ENCODE data around the gene DCDC1. TPM values are rescaled to one million over a fixed set of nuclear protein-coding genes. Genes with fewer than 3 reads are reported as not detected.

The DCDC1 gene
- total RNA-seq, 1 donor from 2014 or later = not detected

- H3K36me3 ChIP-seq = no peaks in the 10 kb centered on the region
- H3K9me3 ChIP-seq = no peaks in the 10 kb centered on the region
- H3K4me1 ChIP-seq = no peaks in the 10 kb centered on the region
- no peak for TF ChIP-seq POLR2AphosphoS5 (IDR thresholded peaks at IDR 0.05; ENCODE audit: insufficient read depth in 1 of 2, low read depth in 1 of 2)
- TF ChIP-seq, protein P1, sequence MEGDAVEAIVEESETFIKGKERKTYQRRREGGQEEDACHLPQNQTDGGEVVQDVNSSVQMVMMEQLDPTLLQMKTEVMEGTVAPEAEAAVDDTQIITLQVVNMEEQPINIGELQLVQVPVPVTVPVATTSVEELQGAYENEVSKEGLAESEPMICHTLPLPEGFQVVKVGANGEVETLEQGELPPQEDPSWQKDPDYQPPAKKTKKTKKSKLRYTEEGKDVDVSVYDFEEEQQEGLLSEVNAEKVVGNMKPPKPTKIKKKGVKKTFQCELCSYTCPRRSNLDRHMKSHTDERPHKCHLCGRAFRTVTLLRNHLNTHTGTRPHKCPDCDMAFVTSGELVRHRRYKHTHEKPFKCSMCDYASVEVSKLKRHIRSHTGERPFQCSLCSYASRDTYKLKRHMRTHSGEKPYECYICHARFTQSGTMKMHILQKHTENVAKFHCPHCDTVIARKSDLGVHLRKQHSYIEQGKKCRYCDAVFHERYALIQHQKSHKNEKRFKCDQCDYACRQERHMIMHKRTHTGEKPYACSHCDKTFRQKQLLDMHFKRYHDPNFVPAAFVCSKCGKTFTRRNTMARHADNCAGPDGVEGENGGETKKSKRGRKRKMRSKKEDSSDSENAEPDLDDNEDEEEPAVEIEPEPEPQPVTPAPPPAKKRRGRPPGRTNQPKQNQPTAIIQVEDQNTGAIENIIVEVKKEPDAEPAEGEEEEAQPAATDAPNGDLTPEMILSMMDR (IDR thresholded peaks at IDR 0.05) = no peak
- no peak for TF ChIP-seq POLR2A (IDR thresholded peaks at IDR 0.05)
- no peaks in the 10 kb centered on the region for H3K27me3 ChIP-seq
- no peak for DNase-seq (ENCODE audit: extremely low spot score in 2 of 2)
- intact Hi-C loops (cut with DNase I) = no loop called here
- H3K4me3 ChIP-seq = no peak overlapping the region
- H3K27ac ChIP-seq = no peak overlapping the region
Observed at GRCh38 chr11:30935861-30936260, 433.7 kb downstream of the DCDC1 start.

DNA sequence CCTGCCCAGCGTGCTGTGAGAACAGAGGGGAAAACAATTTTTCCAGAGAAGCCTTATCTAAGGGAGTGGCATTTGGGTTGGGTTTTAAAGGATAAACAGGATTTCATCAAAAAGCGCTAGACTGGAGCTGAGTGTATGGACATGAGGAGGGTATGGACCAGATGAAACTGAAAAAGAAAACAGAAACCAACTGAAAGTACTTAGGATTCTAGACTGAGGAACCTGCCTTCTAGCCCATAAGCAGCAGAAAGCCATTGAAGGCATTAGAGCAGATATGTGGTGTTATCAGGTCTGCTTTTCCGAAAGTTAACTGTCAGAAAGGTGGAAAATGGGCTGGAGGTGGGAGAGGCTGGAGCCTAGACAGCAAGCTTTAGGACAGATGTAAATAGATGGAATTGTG is 443.4 kb downstream of the DCDC1 start:
- no peaks in the 10 kb centered on the region for H3K36me3 ChIP-seq
- intact Hi-C loops (cut with DNase I) = no loop called here
- no peaks in the 10 kb centered on the region for H3K4me1 ChIP-seq
- TF ChIP-seq, protein P1 (IDR thresholded peaks at IDR 0.05) = no peak
- TF ChIP-seq POLR2A (IDR thresholded peaks at IDR 0.05) (no peak), POLR2AphosphoS5 (IDR thresholded peaks at IDR 0.05; ENCODE audit: insufficient read depth in 1 of 2, low read depth in 1 of 2) (no peak)
- no peak overlapping the region for H3K4me3 ChIP-seq
- H3K9me3 ChIP-seq = no peaks in the 10 kb centered on the region
- H3K27me3 ChIP-seq = no peaks in the 10 kb centered on the region
- DNase-seq (ENCODE audit: extremely low spot score in 2 of 2) = no peak
- no peak overlapping the region for H3K27ac ChIP-seq

GRCh38 chr11:30921811-30922210 is 447.7 kb downstream of the DCDC1 start:
- TF ChIP-seq POLR2AphosphoS5 (IDR thresholded peaks at IDR 0.05; ENCODE audit: insufficient read depth in 1 of 2, low read depth in 1 of 2) (no peak), POLR2A (IDR thresholded peaks at IDR 0.05) (no peak)
- TF ChIP-seq, protein P1 (IDR thresholded peaks at IDR 0.05) = no peak
- DNase-seq (ENCODE audit: extremely low spot score in 2 of 2) = no peak
- H3K4me3 ChIP-seq = no peak overlapping the region
- H3K4me1 ChIP-seq = no peaks in the 10 kb centered on the region
- intact Hi-C loops (cut with DNase I) = no loop called here
- no peaks in the 10 kb centered on the region for H3K9me3 ChIP-seq
- no peaks in the 10 kb centered on the region for H3K36me3 ChIP-seq
- no peak overlapping the region for H3K27ac ChIP-seq
- H3K27me3 ChIP-seq = no peaks in the 10 kb centered on the region

- Histone ChIP-seq H3K4me3 (no peak overlapping the region), H3K9me3 (no peaks in the 10 kb centered on the region), H3K27ac (no peak overlapping the region), H3K27me3 (no peaks in the 10 kb centered on the region), H3K36me3 (no peaks in the 10 kb centered on the region), H3K4me1 (no peaks in the 10 kb centered on the region)
- no peak for DNase-seq (ENCODE audit: extremely low spot score in 2 of 2)
- TF ChIP-seq, protein P1 (IDR thresholded peaks at IDR 0.05) = no peak
- TF ChIP-seq POLR2AphosphoS5 (IDR thresholded peaks at IDR 0.05; ENCODE audit: insufficient read depth in 1 of 2, low read depth in 1 of 2) = no peak
- TF ChIP-seq POLR2A (IDR thresholded peaks at IDR 0.05) = no peak
- intact Hi-C loops (cut with DNase I) = loop anchor here (10.0 kb wide), 1 partner anchor 575 kb away; no protein-coding TSS in a partner anchor
Observed at GRCh38 chr11:30919389-30920152, 450.0 kb downstream of the DCDC1 start.

- H3K9me3 ChIP-seq = no peaks in the 10 kb centered on the region
- H3K4me1 ChIP-seq = no peaks in the 10 kb centered on the region
- no peaks in the 10 kb centered on the region for H3K36me3 ChIP-seq
- no peak overlapping the region for H3K27ac ChIP-seq
- intact Hi-C loops (cut with DNase I) = loop anchor here (10.0 kb wide), 1 partner anchor 573 kb away; no protein-coding TSS in a partner anchor
- DNase-seq (ENCODE audit: extremely low spot score in 2 of 2) = no peak
- H3K27me3 ChIP-seq = no peaks in the 10 kb centered on the region
- TF ChIP-seq POLR2A (IDR thresholded peaks at IDR 0.05) (no peak), POLR2AphosphoS5 (IDR thresholded peaks at IDR 0.05; ENCODE audit: insufficient read depth in 1 of 2, low read depth in 1 of 2) (no peak)
- TF ChIP-seq, protein P1 (IDR thresholded peaks at IDR 0.05) = peak; percentile 28 to 50 (median 31)
- no peak overlapping the region for H3K4me3 ChIP-seq
Observed at GRCh38 chr11:30917859-30918478, 451.6 kb downstream of the DCDC1 start.
